Fibroblast of pulmonary artery (primary cell): ENCODE data around the gene AKNA.
A peak's percentile ranks its signal among the peaks of the same experiment; 100 is the strongest.

Experiments used
- DNase-seq: peaks from one replicate; pipeline ENCODE4 v3.0.0-alpha.2; 2010; ENCODE audit warnings: low read depth
- H3K4me3 ChIP-seq: replicated peaks from 2 replicates; pipeline ENCODE4 v1.5.1; 2011; ENCODE audit warnings: low read depth, mild to moderate bottlenecking, control low read depth, low read length, moderate library complexity
- TF ChIP-seq, protein P1 (sequence below): IDR thresholded peaks from 2 replicates; pipeline ENCODE4 v1.5.1; 2011; ENCODE audit warnings: mild to moderate bottlenecking, control low read depth, low read length, inconsistent platforms; ENCODE audit errors: missing control alignments

The AKNA gene

DNA sequence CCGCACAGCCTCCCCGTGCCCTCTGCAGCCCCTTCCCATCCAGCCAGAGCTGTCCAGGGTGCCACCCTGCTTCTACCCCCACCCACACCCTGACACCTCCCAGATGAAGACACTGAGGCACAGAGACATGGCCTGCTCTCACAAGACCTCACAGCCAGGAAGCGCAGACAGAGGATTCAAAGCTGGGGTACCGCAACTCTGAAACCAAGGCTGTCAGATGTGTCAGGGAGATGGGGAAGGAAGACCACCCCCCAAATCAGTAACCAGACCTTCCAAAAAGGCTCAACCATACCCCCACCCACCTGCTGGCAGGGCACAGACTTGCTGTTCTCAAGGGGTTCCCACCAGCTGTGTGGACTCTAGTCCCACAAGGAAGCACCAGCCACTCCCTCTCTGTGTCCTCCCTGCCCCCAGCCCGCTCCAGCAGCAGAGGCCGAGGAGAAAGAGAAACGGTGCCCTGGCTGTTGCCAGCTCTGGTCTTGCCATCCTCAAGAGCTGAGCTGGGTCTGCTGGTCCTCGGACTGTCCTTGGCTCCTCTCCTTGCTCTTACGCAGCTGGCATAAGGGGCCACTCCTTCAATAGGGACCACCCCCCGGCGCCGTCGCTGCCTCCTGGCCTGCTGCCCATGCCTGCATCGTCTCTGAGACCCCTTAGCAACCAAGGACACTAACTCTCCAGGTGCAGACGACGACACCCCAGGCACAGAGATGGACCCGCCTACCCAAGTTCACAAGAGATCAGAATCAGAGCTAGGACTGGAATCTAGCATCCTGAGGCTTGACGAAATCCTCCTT is 699 bp downstream of the AKNA start:
- peak overlapping the region; percentile 64 for H3K4me3 ChIP-seq

DNA sequence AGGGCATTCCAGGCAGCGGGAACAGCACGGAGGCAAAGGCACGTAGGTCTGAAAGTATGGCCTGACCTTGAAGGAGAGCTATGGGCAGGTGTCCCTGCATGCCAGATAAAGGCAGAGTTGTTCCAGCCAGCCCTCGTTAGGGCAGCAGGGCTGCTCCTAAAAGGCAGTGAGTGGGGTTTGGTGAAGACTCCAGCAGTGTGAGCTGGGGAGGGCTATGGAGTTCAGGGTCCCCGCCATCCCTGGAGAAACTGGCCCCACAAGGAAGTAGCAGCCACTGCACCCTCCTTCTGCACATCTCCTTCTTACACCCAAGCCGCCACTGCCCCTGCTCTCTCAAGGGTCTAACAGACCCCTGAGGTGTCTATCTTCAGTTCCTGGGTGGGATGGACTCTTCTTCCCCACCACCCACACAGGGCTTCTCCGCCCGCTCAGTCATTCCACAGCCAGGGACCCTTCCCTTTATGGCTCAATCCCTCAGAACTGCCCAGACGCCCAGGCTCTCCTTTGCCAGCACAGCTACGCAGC is 1.4 kb downstream of the AKNA start:
- TF ChIP-seq, protein P1, sequence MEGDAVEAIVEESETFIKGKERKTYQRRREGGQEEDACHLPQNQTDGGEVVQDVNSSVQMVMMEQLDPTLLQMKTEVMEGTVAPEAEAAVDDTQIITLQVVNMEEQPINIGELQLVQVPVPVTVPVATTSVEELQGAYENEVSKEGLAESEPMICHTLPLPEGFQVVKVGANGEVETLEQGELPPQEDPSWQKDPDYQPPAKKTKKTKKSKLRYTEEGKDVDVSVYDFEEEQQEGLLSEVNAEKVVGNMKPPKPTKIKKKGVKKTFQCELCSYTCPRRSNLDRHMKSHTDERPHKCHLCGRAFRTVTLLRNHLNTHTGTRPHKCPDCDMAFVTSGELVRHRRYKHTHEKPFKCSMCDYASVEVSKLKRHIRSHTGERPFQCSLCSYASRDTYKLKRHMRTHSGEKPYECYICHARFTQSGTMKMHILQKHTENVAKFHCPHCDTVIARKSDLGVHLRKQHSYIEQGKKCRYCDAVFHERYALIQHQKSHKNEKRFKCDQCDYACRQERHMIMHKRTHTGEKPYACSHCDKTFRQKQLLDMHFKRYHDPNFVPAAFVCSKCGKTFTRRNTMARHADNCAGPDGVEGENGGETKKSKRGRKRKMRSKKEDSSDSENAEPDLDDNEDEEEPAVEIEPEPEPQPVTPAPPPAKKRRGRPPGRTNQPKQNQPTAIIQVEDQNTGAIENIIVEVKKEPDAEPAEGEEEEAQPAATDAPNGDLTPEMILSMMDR: no peak
- DNase-seq: no peak
- H3K4me3 ChIP-seq: peak overlapping the region; percentile 64

More for the DNA sequence above, 699 bp downstream of the AKNA start:
- TF ChIP-seq, protein P1: no peak
- DNase-seq: no peak

DNA sequence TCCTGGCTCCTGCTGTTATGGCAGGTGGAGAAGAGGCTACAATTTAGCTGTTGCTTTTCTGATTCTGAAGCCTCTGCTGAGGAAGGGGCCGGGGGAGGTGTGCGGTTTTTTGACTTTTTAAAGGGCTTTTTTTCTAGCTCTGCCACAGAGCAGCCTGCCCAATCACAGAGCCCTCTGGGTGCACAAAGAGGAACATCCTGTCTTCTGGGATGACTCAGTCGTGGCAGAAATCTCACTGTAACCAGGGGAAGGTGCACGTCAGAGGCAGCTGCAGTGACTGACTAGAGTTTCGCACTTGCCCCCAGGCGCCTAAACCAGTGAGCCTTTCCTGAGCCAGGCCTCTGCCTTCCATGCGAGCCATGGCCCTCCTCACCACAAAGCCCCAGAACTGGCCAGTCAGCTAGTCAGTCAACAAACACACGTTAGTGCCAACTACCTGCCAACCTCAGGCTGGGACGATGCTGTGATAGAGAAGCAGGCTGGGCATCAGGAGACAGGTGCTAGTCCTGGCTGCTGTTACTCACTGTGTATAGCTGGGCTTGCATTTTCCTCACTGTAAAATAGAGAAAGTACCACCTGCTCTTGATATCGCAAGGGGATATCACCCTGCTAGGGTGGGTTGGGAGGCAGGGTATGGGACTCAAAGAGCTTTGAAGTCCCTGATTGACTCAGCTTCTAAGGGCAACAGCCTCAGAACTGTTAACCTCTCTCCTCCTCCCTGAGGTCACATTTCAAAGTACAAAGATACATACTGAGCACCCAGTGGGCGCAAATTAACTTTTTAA is 2.2 kb downstream of the AKNA start:
- TF ChIP-seq, protein P1: no peak
- no peak overlapping the region for H3K4me3 ChIP-seq
- peak; percentile 83 for DNase-seq

DNA sequence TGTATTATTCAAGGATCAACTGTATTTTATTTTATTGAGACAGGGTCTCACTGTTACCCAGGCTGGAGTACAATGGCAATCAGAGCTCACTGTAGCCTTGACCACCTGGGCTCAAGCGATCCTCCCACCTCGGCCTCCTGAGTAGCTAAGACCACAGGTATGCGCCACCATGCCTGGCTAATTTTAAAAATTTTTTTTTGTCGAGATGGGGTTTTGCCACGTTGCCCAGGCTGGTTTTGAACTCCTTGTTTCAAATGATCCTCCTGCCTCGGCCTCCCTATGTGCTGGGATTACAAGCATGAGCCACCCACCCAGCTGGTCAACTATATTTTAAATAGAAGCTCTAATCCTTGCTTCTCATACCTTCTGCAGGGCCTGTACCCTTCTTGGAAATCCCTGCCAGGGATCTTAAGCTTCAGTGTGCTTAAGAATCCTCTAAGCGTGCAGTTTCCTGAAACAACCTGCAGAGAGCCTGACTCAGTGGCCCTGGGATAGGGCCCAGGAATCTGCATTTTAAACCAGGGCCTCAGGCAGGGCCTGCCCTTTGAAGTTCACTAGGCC is 2.9 kb downstream of the AKNA start:
- no peak for DNase-seq
- TF ChIP-seq, protein P1: no peak
- H3K4me3 ChIP-seq: no peak overlapping the region

DNA sequence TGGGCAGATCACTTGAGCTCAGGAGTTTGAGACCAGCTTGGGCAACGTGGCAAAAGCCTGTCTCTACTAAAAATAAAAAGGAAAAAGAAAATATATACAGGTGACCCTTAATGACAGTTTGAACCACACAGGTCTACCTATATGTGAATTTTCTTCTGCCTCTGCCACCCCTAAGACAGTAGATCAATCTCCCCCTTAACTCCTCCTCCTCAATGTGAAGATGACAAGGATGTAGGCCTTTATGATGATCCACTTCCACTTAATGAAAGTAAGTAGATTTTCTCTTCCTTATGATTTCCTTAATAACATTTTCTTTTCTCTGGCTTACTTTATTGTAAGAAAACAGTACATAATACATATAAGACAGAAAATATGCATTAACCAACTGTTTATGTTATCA is 3.4 kb downstream of the AKNA start:
- TF ChIP-seq, protein P1: no peak
- H3K4me3 ChIP-seq: no peak overlapping the region
- DNase-seq: no peak

DNA sequence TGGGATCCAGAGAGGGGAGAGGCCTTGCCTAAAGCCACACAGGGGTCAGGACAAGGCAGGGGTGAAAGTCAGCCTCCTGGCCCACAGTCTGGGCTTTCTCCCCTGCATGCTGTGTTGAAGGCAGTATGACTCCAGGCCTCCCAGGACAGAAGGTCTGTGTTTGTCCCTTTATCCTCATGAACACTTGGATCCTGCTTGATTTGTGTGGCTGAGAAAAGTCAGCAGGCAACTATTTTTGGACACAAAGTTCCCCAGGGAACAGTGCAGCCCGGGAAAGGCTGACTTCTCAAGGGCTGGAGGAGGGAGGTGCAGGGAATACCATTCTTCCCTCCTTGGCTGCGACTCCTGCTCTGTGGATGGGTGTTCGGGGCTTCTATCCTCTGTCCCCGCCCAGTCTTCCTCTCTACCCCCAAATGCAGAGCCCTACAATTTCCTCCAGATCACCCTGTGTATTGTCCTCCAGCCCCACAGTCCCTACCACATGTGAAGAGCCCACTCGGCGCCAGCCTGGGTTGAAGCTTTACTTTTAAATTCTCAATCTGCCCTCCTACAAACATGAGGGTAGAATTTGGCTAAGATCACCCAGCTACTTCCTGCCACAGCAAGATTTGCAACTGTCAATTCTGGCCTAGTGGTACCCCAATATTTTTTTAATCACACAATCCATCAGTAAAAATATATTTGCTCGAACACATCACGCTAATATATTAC is 4.1 kb downstream of the AKNA start:
- TF ChIP-seq, protein P1: no peak
- H3K4me3 ChIP-seq: no peak overlapping the region

More for the DNA sequence above, 4.1 kb downstream of the AKNA start:
- peak; percentile 67 for DNase-seq
